GM19438 (cell line): Measurements from ENCODE around the gene KIF6.

ENCODE experiments used
- ATAC-seq: cut with Tn5 transposase; IDR thresholded peaks from one replicate; pipeline ENCODE4 v1.9.1; 2021; ENCODE audit warnings: low read depth; ENCODE audit not compliant: unreplicated experiment

The KIF6 gene

DNA sequence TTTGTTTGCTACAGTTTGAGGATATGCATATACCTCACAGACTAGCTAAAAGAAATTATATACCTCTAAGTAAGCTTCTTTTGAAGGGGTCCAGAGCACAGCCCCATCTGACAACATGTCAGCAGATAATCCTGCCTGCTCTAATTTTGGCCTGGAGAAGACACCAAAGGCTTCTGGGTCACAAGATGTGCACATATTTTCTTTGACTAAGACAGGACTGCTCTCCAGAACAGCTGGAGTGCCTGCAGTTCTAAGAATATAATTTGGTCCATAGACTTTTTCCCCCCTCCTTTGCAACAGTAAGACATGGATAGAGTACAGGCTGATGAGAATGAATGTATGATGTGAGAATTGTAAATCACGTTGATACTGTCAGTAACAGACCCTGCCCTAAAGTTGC, 294.8 kb downstream of the KIF6 start:
- ATAC-seq: no peak

DNA sequence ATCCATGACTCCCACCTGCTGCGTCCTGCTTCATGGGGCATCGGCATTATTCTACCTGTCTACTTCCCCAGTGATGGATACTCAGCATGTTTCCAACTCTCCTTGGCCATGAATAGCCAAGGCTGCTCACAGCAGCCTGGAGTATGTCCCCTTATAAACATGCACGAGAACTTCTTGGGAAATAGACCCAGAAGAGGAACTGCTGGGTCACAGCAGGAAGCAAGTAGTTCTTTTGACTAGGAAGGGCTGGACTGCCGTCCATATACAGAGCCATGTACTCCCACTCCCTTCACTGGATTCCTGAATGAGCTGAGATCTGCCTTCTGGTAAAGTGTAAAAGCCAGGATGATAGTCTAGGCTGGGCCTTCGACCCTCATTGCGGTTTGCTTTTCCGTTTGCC, 296.4 kb downstream of the KIF6 start:
- ATAC-seq: no peak

DNA sequence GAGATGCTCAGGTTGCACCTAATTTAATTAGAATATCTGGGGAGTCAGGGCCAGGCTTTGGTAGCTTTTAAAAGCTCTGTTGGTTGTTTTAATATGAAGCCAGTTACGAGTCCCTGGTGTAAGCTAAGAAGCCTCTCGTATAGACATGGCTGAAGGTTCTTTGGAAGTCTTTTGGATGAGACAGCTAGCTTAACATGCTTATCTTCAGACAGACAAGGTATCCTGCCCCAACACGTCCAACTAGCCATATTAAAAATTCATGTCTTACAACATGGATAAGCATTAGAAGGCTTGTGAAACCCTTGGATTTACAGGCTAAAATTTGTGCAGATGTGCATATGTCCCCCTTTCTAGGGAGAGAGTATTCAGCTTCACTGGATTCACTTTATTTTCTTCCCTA, 297.1 kb downstream of the KIF6 start:
- no peak for ATAC-seq

DNA sequence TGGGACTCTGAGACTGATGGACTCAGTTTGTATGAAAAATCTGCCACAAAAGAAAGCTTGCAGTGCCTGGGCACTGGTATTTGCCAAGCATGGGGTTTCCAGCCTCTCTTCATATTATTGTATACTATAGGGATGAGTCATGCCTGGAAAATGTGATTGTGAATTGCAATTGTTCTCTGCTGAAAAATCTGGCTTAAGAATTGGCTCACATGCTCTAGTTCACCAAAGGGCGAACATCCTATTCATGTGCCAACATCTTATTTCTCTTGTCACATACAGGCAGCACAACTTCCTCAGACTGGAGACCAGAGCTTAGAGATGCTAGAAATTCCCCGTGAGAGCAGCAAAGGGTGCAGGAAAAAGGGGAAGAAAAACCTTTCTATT, 299.1 kb downstream of the KIF6 start:
- no peak for ATAC-seq

DNA sequence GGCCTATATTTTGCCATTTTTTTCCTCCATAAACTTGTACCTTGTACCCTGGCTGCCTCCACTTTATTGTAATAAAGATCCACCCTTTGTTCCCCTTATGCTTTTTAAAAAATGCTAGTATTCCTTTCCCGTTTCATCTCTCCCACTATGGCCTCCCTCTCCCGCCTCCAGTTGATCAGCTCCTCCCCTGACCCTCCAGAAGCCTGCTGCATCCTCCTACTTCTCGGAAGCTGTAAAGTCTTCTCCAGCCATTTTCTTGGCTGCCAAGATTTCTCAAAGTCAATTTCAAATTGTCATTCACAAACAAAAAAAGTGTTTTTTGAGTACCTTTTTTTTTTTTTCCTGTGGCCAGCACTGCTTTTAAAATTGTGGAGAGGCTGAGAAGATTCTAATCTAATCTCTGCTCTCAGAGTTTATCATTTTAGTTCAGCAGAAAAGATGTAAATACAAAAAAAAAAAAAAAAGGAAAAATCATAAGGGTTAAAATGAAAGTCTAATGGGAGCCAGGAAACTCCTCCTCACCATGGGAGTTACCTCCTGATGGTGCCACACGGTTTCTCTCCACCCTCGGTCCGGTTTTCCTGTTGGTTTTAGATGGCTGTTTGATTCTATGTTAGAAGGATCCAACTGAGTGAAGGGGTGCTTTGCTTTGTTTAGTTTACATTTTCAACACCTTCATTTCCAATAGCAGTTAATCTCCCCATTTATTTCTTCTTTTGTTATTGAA, 299.7 kb downstream of the KIF6 start:
- ATAC-seq: no peak

DNA sequence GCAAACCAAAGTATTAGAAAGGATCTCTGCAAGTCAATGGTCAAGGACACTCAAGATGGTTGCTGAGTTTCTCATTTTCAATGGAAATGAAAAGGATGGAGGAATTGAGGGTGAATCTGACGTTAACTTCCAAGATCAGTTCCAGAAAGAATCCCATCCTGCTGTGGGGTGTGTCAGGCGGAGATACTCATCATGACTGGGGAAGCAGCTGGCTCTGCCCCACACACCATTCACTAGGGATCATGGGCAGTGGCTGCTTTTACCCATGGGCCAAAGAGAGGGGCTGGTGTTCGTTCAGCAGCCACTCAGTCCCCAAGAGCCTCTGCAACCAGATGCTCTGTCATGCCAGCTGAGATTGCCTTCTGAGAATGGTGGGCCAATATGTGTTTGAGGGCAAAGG, 300.4 kb downstream of the KIF6 start:
- no peak for ATAC-seq

DNA sequence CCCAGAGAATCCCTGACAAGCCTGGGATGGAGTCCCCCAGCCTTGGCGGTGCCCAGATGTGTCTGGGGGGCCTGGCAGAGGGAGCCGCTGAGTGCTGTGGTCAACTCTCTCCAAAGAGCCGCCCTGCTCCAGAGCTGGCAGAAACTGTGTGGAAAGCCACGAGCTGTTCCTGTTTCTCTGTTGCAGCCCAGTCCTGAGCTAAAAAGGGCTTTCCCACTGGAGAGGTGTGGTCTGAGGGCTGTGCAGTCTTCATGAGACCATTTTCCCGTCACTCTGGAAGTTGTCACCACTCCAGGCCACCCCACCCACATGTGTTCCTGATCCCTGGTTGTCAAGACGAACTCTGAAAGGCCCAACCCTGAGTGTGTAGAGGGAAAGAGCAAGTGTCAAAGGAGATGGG, 303.0 kb downstream of the KIF6 start:
- no peak for ATAC-seq

DNA sequence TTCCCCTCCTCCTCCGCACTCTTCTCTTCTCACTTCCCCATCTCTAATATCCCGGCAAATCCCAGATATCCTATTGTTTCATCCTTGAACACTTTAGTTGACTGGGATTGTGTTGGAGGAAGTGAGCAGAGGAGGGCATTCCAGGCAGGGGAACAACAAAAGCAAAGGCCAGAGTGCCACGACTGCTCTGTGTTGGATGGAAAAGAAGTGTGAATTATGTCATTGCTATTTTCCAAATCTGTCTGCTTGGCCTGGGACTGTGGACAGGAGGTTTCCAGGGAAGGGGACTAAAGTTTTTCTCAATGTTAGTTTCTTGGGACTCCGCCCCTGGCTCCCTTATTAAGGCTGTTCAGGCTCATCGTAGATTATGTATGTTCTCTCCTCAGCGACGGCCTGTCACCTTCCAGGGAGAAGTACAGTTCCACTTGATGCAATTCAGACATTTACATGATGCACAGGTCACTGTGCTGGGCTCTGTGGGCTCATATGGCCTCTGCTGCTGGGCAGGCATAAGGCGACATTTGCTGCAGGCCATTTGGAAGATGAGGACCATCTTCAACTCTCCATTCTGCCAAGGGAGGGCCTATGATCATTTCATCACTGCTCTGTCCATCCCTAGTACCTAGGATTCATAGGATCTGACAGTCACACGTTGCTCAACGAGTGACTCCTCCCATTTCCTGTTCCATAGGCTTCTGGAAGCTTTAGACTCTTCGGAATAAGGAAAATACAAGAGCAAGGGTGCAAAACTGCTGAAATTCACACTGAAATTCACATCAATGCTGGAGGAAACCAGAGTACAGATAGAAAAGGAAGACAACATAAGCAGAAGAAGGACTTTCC, 303.6 kb downstream of the KIF6 start:
- no peak for ATAC-seq

DNA sequence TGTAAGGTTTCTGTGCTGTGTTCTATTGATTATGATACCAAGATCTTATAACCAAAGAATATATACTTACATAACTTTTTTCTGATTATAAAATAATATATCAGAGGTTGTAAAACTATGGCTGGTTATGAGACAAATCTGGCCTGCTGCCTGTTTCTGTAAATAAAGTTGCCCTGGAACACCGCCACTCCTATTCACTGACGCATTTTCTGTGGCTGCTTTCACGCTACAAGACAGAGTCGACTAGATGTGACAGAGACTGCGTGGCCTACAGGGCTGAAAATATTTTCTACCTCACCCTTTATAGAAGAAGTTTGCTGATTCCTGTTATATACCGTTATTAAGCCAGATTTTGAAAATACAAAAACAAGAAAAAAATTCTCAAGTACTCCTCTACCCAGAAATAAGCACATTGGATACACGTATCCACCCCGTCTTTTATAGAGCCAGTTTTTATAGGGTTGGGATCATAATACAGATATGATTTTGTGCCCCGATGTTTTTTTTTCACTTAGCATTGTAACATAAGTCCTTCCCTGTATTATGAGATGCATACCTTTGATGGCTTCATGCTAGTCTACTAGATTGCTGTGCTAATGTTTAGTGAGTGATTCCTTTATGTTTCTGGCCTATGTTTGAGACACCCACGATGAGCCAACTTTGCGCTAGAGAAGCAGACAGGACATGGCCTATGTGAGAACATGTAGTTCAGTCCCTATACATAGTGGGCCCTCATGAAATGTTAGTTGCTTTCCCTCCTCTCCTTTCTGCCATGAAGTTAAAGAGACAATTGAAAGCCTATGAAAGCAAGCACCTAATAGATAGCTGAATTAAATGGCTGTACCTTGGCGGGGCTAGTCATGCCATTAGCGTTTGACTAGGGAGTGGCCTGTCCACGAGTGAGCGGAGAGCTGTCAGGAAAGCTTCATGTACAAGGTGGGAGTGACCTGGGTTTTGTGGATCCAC, 304.6 kb downstream of the KIF6 start:
- no peak for ATAC-seq

DNA sequence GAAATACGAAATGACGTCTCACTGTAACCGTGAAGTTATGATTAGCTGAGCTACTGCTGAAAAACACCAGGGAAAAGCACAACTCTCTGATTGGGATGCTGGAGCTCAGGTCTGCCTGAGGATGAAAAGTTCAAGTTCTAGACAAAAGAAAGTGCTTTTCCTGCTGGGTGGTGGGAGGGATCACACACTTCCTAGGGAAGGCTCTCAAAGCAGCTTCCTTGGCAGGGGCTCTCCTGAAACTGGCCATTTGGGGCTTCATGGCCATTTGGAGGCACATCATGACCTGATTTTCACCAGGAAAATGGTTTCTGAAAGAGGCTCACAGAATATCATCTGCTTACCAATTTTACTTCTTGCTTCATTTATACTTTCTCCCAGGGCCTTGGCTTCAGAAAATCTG, 305.6 kb downstream of the KIF6 start:
- ATAC-seq: no peak

DNA sequence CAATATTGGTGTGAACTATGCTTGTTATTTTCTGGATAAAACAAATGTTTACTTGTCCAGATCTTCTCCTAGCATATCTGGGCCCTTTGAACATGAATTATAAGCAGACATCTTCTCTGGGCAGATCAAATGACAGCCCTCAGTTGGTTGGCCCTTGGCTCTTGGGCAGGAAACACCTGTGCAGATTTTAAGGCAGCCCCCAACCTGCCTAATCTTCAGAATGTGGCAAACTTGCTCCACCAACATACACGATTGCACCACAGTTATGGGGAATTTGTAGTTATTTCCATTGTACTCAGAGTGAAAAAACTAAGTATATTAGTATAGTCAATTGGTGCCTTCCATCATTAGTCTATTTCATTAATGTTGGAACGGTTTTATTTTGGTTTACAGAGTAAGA, 307.8 kb downstream of the KIF6 start:
- ATAC-seq: no peak

DNA sequence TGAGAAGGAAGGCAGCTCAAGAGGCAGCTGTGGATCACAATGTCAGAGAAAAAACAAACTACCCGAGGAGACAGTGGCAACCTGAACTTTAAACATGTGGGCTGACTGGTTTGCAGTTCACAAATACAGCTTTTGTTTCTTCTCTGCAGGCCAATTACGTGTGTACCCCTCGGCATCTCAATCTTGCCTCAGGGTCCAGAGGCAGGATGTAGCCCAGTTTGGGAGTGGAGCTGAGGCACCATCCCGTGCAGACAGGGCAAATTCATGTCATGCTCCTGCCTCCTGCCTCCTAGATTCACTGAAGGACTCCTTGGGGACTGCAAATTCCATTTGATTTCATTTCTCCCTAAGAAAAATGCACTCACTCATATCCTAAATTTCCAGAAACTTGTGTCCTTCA, 308.5 kb downstream of the KIF6 start:
- ATAC-seq: no peak

DNA sequence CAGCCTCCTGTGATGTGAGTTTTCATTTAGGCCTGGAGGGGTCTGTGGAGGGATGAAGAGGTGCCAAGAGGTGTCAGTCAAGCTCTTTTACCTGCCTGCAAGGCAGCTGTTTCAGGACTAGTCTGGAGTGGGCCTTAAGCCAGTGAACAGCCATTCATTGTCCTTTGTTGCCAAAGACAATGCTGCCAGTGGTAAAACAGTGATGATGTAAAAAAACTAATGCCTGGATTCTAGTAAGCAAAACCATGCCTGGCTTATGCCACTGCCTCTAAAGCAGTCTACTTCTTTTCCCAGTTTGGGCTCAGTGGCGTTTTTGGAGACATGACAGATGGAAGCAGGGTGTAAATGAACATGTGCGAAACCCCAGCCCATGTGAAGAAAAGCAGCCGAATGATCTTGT, 309.2 kb downstream of the KIF6 start:
- no peak for ATAC-seq

DNA sequence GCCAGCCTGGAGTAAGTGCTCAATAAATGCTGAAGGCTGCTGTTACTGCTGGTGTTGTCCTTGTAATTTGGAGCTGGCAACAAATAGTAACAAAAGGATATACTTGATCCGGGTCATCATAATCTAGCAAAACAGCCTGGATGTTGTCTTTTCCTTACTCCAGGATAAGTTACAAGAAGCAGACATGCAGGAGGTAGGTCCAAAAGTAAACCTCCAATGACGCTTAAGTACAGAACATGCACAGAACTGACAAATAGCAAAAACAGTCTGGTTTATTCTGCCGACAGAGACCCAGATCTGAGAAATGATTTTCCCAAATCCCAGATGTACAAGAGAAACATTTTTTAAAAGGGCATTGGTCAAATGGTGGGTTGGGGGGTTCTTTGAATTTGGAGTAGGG, 309.7 kb downstream of the KIF6 start:
- no peak for ATAC-seq

DNA sequence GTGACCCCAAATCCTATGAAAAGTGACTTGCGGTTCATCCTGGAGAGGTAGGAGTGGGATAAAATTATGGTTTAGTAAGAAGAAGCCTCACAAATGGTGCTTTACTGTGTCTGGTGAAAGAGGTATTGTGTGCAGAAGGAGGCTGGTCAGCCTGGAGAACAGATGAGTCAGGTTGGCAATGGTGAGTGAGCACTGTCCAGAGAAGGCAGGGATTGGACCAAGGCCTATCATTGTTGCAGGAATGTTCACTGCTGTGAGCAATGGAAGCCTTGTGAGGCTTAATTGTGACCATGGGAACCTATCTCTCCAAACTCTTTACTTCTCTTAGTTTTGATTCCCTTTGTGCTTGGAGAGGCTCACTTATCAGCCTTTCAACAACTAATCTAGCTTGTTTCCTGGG, 313.7 kb downstream of the KIF6 start:
- no peak for ATAC-seq

DNA sequence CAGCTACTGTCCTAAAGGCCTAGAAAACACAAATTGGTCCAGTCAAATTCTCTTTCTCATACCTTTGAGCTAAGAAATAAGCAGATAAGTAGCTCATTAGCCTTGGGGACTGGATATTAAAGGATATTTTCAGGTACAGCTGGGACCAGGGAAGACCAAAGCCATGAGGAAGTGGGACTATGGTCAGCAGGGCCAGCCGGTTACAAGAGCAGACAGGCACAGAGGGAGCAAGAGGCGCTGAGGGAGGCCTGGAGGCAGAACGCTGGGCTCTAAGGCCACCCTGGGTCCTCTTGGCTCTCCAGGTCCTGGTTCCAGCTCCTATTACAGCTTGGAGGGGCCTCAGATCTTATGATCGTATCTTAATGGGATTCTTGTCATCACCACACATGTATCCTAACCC, 314.2 kb downstream of the KIF6 start:
- ATAC-seq: no peak

DNA sequence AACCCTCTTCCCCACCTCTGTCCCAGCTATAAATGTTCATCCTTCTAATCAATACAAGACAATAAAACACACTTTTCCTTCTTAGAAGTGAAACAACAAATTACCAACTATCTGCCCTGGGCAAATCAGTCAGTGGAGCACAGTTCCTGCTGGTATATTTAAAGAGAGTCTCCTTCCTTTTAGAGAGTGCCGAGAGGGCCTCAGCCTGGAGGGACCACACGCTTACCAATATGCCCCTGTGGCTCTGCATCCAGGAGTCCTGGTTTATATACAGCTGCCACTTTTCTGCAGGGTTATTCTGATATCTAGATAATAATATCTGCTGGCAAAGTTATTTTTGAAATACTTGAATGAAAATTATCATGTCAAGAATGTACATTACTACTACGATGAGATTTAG, 315.3 kb downstream of the KIF6 start:
- no peak for ATAC-seq

DNA sequence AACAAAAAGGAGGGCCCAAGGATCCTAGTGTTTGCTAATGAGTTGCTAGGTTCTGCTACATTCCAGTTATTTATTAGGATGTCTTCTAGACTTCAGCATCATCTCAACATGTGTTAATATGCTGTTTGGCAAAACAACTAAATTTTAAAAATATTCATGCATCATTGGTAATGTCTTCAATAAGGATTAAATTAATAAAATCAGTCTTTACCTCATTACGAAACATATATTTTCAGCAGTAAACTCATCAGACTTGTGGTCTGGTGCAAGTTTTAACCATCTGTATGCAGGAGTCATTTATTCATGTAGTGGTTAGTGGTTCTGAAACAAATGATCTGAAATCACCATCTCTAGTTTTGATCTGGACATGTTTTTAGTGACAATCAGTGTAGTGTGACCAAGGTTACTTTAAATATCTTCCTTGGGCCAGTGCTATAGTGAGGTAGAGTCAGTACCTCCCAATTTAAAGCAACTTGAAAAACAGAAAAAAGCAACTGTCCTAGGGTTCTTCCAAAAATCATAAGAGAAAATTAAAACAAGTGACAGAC, 317.7 kb downstream of the KIF6 start:
- ATAC-seq: peak; percentile 87

DNA sequence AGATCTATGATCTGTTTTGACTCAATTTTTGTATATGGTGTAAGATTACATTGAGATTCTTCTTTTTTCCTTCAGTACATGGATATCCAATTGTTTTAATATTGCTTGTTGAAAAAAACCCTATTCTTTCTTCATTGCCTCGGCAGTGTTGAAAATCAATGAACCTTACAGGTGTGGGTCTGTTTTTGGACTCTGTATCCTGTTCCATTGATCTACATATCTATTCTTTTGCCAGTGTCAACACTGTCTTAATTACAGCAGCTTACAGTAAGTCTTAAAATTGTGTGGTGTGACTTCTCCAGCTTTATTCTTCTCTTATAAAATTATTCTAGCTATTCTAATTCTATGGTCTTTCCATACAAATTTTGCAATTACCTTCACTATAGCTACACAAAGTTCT, 320.9 kb downstream of the KIF6 start:
- ATAC-seq: no peak

DNA sequence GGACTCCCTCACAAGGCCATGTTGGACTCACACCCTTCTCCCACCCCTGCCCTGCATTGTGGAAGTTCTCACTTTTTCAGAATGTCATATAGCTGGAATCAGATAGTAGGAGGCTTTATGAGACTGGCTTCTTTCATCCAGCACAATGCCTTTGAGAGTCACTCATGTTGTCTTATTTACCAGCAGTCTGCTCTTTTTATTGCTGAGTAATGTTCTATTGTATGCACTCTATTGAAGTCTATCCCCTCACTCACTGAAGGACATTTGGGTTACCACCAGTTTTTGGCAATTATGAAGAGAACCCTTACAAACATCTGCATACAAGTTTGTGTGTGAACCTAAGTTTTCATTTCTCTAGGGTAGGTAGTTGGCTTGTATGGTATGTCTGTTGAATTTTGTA, 321.9 kb downstream of the KIF6 start:
- ATAC-seq: no peak

DNA sequence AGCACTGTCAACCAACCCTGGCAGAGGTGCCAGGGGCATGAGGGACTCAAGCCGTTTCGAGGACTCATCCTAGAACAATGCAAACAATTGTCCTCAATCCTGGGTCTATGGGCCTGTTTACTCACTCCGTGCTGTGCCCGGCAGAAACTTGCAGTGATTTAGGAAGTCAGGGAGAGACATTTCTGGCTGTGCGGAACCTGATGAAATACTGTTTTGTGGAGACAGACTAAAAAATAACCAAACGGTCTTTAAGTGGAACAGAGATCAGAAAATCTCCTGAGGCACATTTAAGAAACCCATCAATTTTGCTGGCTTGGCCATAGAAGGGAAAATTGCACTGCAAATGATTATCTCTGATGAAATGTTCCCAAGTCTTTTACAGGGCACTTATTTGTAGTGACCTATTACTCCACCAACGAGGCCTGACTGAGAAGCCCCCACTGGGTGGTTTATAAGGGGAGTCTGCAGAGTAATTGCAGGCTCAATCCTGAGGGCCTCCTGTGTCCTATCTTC, 322.9 kb downstream of the KIF6 start:
- ATAC-seq: no peak
